PC-3 (cell line): ENCODE data around the gene KCNK13. TPM values are rescaled to one million over a fixed set of nuclear protein-coding genes. Genes with fewer than 3 reads are reported as not detected.
A peak's percentile ranks its signal among the peaks of the same experiment; 100 is the strongest.

ENCODE experiments used
- ATAC-seq: fragments of 200-7000 bp; cut with Tn5 transposase; 2 replicates; pipeline ENCODE4 v1.9.1; 2020; ENCODE audit warnings: mild to moderate bottlenecking, moderate library complexity
- BruUV-seq: library from RNA; stranded (reverse); fragments of 400-500 nt; replicated peaks from 2 replicates; lab custom pipeline; 2021; lab: Mats Ljungman, UMichigan
- CTCF ChIA-PET: fragments of 300-600 bp; sonication (Branson Sonifier 250); formaldehyde crosslinking; loops from one replicate; lab custom pipeline; 2022; ENCODE audit warnings: antibody characterized with exemption; lab: Charles Lee
- POLR2A ChIA-PET: fragments of 300-600 bp; sonication (Branson Sonifier 250); formaldehyde crosslinking; loops from one replicate; lab custom pipeline; 2022; ENCODE audit warnings: antibody characterized with exemption; ENCODE audit not compliant: unreplicated experiment; lab: Charles Lee
- DNase-seq: peaks from one replicate; pipeline ENCODE4 v3.0.0-alpha.2; 2015
- H2AFZ ChIP-seq: fragments of 300-600 bp; sonication (generic); 2 replicates; pipeline ENCODE4 v1.6.0; 2016; ENCODE audit warnings: antibody characterized with exemption, low read length
- H3F3A ChIP-seq: fragments of 300-600 bp; sonication (generic); one replicate; pipeline ENCODE4 v1.6.0; 2017; ENCODE audit warnings: antibody characterized with exemption, low read length, control low read depth, mild to moderate bottlenecking; ENCODE audit not compliant: unreplicated experiment
- H3K27ac ChIP-seq: fragments of 300-600 bp; sonication (generic); 2 replicates; pipeline ENCODE4 v1.5.1; 2016; ENCODE audit warnings: mild to moderate bottlenecking, low read length
- H3K27me3 ChIP-seq: fragments of 300-600 bp; sonication (generic); 2 replicates; pipeline ENCODE4 v1.6.1; 2016; ENCODE audit warnings: low read length, mixed read lengths
- H3K36me3 ChIP-seq: fragments of 300-600 bp; sonication (generic); 2 replicates; pipeline ENCODE4 v1.6.1; 2016; ENCODE audit warnings: low read depth, mixed run types, low read length, mixed read lengths
- H3K4me1 ChIP-seq: fragments of 300-600 bp; sonication (generic); 2 replicates; pipeline ENCODE4 v1.5.1; 2016; ENCODE audit warnings: low read length; ENCODE audit not compliant: insufficient read depth
- H3K4me2 ChIP-seq: fragments of 300-600 bp; sonication (generic); 2 replicates; pipeline ENCODE4 v1.6.0; 2016; ENCODE audit warnings: low read length
- H3K4me3 ChIP-seq: fragments of 300-600 bp; sonication (generic); 2 replicates; pipeline ENCODE4 v1.5.1; 2016; ENCODE audit warnings: mild to moderate bottlenecking, low read length, mixed read lengths
- H3K79me2 ChIP-seq: fragments of 300-600 bp; sonication (generic); 2 replicates; pipeline ENCODE4 v1.6.1; 2017; ENCODE audit warnings: low read length, mixed read lengths
- H3K9ac ChIP-seq: fragments of 300-600 bp; sonication (generic); 2 replicates; pipeline ENCODE4 v1.6.0; 2016; ENCODE audit warnings: mild to moderate bottlenecking, low read length
- H3K9me2 ChIP-seq: fragments of 300-600 bp; sonication (generic); replicated peaks from 2 replicates; pipeline ENCODE4 v1.6.1; 2016; ENCODE audit warnings: mixed run types, low read length, mixed read lengths
- H3K9me3 ChIP-seq: fragments of 300-600 bp; sonication (generic); 2 replicates; pipeline ENCODE4 v1.6.1; 2016; ENCODE audit warnings: low read length, mixed read lengths
- H4K20me1 ChIP-seq: fragments of 300-600 bp; sonication (generic); 2 replicates; pipeline ENCODE4 v1.6.1; 2016; ENCODE audit warnings: low read length, mixed read lengths
- EZH2 ChIP-seq: fragments of 300-600 bp; sonication (generic); IDR thresholded peaks from one replicate; pipeline ENCODE4 v1.6.1; 2017; ENCODE audit warnings: antibody characterized with exemption, mild to moderate bottlenecking, low read length; ENCODE audit not compliant: unreplicated experiment
- EZH2phosphoT487 ChIP-seq: fragments of 300-600 bp; sonication (generic); IDR thresholded peaks from 2 replicates; pipeline ENCODE4 v1.6.1; 2018; ENCODE audit warnings: mild to moderate bottlenecking, antibody characterized with exemption, low read length, borderline replicate concordance
- intact Hi-C: fragments of 100-400 bp; cut with micrococcal nuclease; formaldehyde crosslinking; loops from 2 replicates; pipeline ENCODE4 v1.9.0; 2023
- total RNA-seq: library from RNA; depleted of rRNA; stranded (reverse); fragments of >200 nt; gene quantifications from 2 replicates; pipeline ENCODE4 v1.2.3, GENCODE V29; 2014
- TF ChIP-seq, protein P1 (sequence below): fragments of 300-600 bp; sonication (generic); conservative IDR thresholded peaks from 2 replicates; pipeline ENCODE4 v1.5.1; 2017; ENCODE audit warnings: antibody characterized with exemption, low read depth, mild to moderate bottlenecking, low read length

Gene KCNK13
- total RNA-seq, 1 experiment from 2014 or later: 0.58 TPM

- DNase-seq: peak; percentile 37
- H3K4me1 ChIP-seq: peaks cover 4% of the 10 kb centered on the region; the same call in 1 of the 2 replicates
- BruUV-seq: no TSS peak
Observed at GRCh38 chr14:90177539-90178189, 115.9 kb downstream of the KCNK13 start.

DNA sequence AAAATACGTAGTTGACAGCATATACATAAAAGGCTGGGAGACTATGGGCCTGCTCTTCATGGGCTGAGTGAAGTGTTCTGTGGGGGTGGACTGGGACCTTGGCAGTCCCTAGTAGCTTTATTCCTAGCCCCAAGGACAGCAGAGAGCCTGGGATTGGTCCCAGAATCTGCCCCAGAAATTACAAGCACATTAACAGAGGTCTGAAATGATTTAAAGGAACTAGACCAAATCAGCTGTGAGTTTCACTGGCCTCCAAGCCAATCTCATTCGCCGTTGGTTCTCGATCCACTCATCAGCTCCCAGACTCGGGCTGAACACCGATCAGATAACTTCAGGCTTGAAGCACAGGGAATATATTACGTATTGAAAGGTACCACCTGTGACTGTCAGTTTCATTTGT lies 117.6 kb downstream of the KCNK13 start:
- no peaks in the 10 kb centered on the region for H3K79me2 ChIP-seq
- CTCF ChIA-PET: interaction anchor here (0.6 to 0.7 kb wide), 2 partner anchors 57 to 58 kb away, joined by 4 read pairs; no protein-coding TSS in a partner anchor
- ATAC-seq (no peak), DNase-seq (no peak)
- intact Hi-C loops: no loop called here
- no peaks in the 10 kb centered on the region for H3K36me3 ChIP-seq
- BruUV-seq: no TSS peak
- no peak overlapping the region for H3K4me2 ChIP-seq
- H3K4me3 ChIP-seq: no peak overlapping the region
- no peak overlapping the region for H3K27ac ChIP-seq
- H2AFZ ChIP-seq: no peak overlapping the region
- H3F3A ChIP-seq: no peaks in the 10 kb centered on the region
- H3K9me2 ChIP-seq: no peaks in the 10 kb centered on the region
- no peaks in the 10 kb centered on the region for H3K9me3 ChIP-seq
- no peaks in the 10 kb centered on the region for H3K27me3 ChIP-seq
- POLR2A ChIA-PET: no interaction called here
- no peaks in the 10 kb centered on the region for H4K20me1 ChIP-seq
- no peak overlapping the region for H3K9ac ChIP-seq
- TF ChIP-seq EZH2phosphoT487 (no peak), EZH2 (no peak)
- TF ChIP-seq, protein P1, sequence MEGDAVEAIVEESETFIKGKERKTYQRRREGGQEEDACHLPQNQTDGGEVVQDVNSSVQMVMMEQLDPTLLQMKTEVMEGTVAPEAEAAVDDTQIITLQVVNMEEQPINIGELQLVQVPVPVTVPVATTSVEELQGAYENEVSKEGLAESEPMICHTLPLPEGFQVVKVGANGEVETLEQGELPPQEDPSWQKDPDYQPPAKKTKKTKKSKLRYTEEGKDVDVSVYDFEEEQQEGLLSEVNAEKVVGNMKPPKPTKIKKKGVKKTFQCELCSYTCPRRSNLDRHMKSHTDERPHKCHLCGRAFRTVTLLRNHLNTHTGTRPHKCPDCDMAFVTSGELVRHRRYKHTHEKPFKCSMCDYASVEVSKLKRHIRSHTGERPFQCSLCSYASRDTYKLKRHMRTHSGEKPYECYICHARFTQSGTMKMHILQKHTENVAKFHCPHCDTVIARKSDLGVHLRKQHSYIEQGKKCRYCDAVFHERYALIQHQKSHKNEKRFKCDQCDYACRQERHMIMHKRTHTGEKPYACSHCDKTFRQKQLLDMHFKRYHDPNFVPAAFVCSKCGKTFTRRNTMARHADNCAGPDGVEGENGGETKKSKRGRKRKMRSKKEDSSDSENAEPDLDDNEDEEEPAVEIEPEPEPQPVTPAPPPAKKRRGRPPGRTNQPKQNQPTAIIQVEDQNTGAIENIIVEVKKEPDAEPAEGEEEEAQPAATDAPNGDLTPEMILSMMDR: no peak
- H3K4me1 ChIP-seq: peaks cover 4% of the 10 kb centered on the region; the same call in 1 of the 2 replicates

More at GRCh38 chr14:90177539-90178189, 115.9 kb downstream of the KCNK13 start:
- Histone ChIP-seq H3K9me3 (no peaks in the 10 kb centered on the region), H3K36me3 (no peaks in the 10 kb centered on the region), H3K4me2 (no peak overlapping the region), H3K27me3 (no peaks in the 10 kb centered on the region), H3K79me2 (no peaks in the 10 kb centered on the region), H3F3A (no peaks in the 10 kb centered on the region), H3K9ac (no peak overlapping the region), H3K9me2 (no peaks in the 10 kb centered on the region), H3K27ac (no peak overlapping the region), H2AFZ (no peak overlapping the region), H4K20me1 (no peaks in the 10 kb centered on the region), H3K4me3 (no peak overlapping the region)
- TF ChIP-seq, protein P1: no peak
- TF ChIP-seq EZH2 (no peak), EZH2phosphoT487 (no peak)
- POLR2A ChIA-PET: interaction anchor here (0.5 kb wide), 1 partner anchor 221 kb away, joined by 10 read pairs; no protein-coding TSS in a partner anchor
- intact Hi-C loops: no loop called here
- CTCF ChIA-PET: interaction anchor here (0.7 to 0.9 kb wide), 2 partner anchors 64 to 204 kb away, joined by 4 read pairs; no protein-coding TSS in a partner anchor
- peak; percentile 85 for ATAC-seq
